ENCODE results near the gene RLN3. TPM values are rescaled to one million over a fixed set of nuclear protein-coding genes. Genes with fewer than 3 reads are reported as not detected.

The RLN3 gene
- total RNA-seq, 1 donor from 2014 or later = not detected

- H3K36me3 Mint-ChIP-seq (ENCODE audit: low read depth) = peaks cover 43% of the 10 kb centered on the region
- no peak for TF ChIP-seq CTCF (IDR thresholded peaks at IDR 0.05)
- CTCF ChIA-PET = interaction anchor here (1.1 kb wide), 1 partner anchor 8 kb away, joined by 3 read pairs; no protein-coding TSS in a partner anchor
- POLR2A ChIA-PET = no interaction called here
- H3K27ac Mint-ChIP-seq = no peak overlapping the region
- H3K4me1 Mint-ChIP-seq = peaks cover 3% of the 10 kb centered on the region
- H3K4me3 Mint-ChIP-seq = no peak overlapping the region
- ATAC-seq (ENCODE audit: low read depth) = no peak
- intact Hi-C loops (cut with micrococcal nuclease) = no loop called here
- H3K27me3 Mint-ChIP-seq = peaks cover 6% of the 10 kb centered on the region
- no peaks in the 10 kb centered on the region for H3K9me3 Mint-ChIP-seq
- no peak for DNase-seq
Measured at GRCh38 chr19:14051980-14052379, 24.0 kb downstream of the RLN3 start.

- H3K27me3 Mint-ChIP-seq = peaks cover 8% of the 10 kb centered on the region
- POLR2A ChIA-PET = interaction anchor here (0.6 to 0.9 kb wide), 2 partner anchors 46 to 149 kb away, joined by 3 read pairs; partner anchors contain the start of gene RFX1
- no peak for ATAC-seq (ENCODE audit: low read depth)
- no peak for TF ChIP-seq CTCF (IDR thresholded peaks at IDR 0.05)
- CTCF ChIA-PET = interaction anchor here (1.1 kb wide), 1 partner anchor 9 kb away, joined by 3 read pairs; no protein-coding TSS in a partner anchor
- H3K9me3 Mint-ChIP-seq = no peaks in the 10 kb centered on the region
- intact Hi-C loops (cut with micrococcal nuclease) = no loop called here
- peaks cover 40% of the 10 kb centered on the region for H3K36me3 Mint-ChIP-seq (ENCODE audit: low read depth)
- H3K4me3 Mint-ChIP-seq = no peak overlapping the region
- peaks cover 3% of the 10 kb centered on the region for H3K4me1 Mint-ChIP-seq
- no peak overlapping the region for H3K27ac Mint-ChIP-seq
- no peak for DNase-seq
Measured at GRCh38 chr19:14052470-14052869, 24.5 kb downstream of the RLN3 start.

GRCh38 chr19:14053032-14053431 is 25.1 kb downstream of the RLN3 start:
- no peak for ATAC-seq (ENCODE audit: low read depth)
- intact Hi-C loops (cut with micrococcal nuclease) = no loop called here
- Mint-ChIP-seq H3K9me3 (no peaks in the 10 kb centered on the region), H3K36me3 (ENCODE audit: low read depth) (peaks cover 40% of the 10 kb centered on the region), H3K27ac (no peak overlapping the region), H3K4me1 (peaks cover 8% of the 10 kb centered on the region), H3K4me3 (no peak overlapping the region), H3K27me3 (peaks cover 13% of the 10 kb centered on the region)
- CTCF ChIA-PET = interaction anchor here (1.1 kb wide), 1 partner anchor 10 kb away, joined by 3 read pairs; no protein-coding TSS in a partner anchor
- POLR2A ChIA-PET = interaction anchor here (0.6 to 0.9 kb wide), 2 partner anchors 47 to 150 kb away, joined by 3 read pairs; partner anchors contain the start of gene RFX1
- TF ChIP-seq CTCF (IDR thresholded peaks at IDR 0.05) = no peak
- DNase-seq = no peak

GRCh38 chr19:14053500-14053899 is 25.6 kb downstream of the RLN3 start:
- no peaks in the 10 kb centered on the region for H3K9me3 Mint-ChIP-seq
- peaks cover 17% of the 10 kb centered on the region for H3K27me3 Mint-ChIP-seq
- no peak for TF ChIP-seq CTCF (IDR thresholded peaks at IDR 0.05)
- H3K4me1 Mint-ChIP-seq = peaks cover 12% of the 10 kb centered on the region
- intact Hi-C loops (cut with micrococcal nuclease) = no loop called here
- DNase-seq (no peak), ATAC-seq (ENCODE audit: low read depth) (no peak)
- H3K36me3 Mint-ChIP-seq (ENCODE audit: low read depth) = peaks cover 36% of the 10 kb centered on the region
- H3K27ac Mint-ChIP-seq = no peak overlapping the region
- CTCF ChIA-PET = no interaction called here
- POLR2A ChIA-PET = interaction anchor here (0.9 kb wide), 1 partner anchor 47 kb away, joined by 3 read pairs; the partner anchor contains the start of gene RFX1
- no peak overlapping the region for H3K4me3 Mint-ChIP-seq

- no peak overlapping the region for H3K27ac Mint-ChIP-seq
Measured at GRCh38 chr19:14054099-14054498, 26.2 kb downstream of the RLN3 start.

More at GRCh38 chr19:14054099-14054498, 26.2 kb downstream of the RLN3 start:
- Mint-ChIP-seq H3K36me3 (ENCODE audit: low read depth) (peaks cover 31% of the 10 kb centered on the region), H3K27me3 (peaks cover 23% of the 10 kb centered on the region), H3K4me1 (peaks cover 18% of the 10 kb centered on the region), H3K4me3 (no peak overlapping the region), H3K9me3 (no peaks in the 10 kb centered on the region)
- ChIA-PET CTCF (no interaction called here), POLR2A (no interaction called here)
- no peak for ATAC-seq (ENCODE audit: low read depth)
- no peak for TF ChIP-seq CTCF (IDR thresholded peaks at IDR 0.05)
- intact Hi-C loops (cut with micrococcal nuclease) = no loop called here
- DNase-seq = no peak

Measured in activated B cell treated with CpG ODN at 0.5 μM for 24 hours (primary cell).